Measurements from ENCODE around the gene FBLN5. TPM values are rescaled to one million over a fixed set of nuclear protein-coding genes. Genes with fewer than 3 reads are reported as not detected.

Gene FBLN5
- total RNA-seq, 1 donor from 2014 or later = 24.5 TPM

- Histone ChIP-seq H3K27me3 (ENCODE audit: control insufficient read depth in 3 of 3, insufficient read depth in 3 of 3, low read length in 3 of 3) (no peaks in the 10 kb centered on the region), H3K4me3 (ENCODE audit: low read length in 3 of 3) (no peak overlapping the region), H3K9ac (ENCODE audit: low read depth in 1 of 3, low read length in 3 of 3) (no peak overlapping the region), H3K4me1 (ENCODE audit: control insufficient read depth in 3 of 3, insufficient read depth in 3 of 3, low read length in 3 of 3) (no peaks in the 10 kb centered on the region), H3K27ac (ENCODE audit: low read depth, low read length) (no peak overlapping the region), H3K9me3 (ENCODE audit: control insufficient read depth in 3 of 3, low read length in 3 of 3) (no peaks in the 10 kb centered on the region), H3K36me3 (ENCODE audit: control insufficient read depth in 3 of 3, insufficient read depth in 3 of 3, low read length in 3 of 3) (peaks cover 22 to 46% (median 45%) of the 10 kb centered on the region in 3 donors)
These were observed 23.8 kb upstream of the FBLN5 start for GRCh38 chr14:91971188-91971778.

DNA sequence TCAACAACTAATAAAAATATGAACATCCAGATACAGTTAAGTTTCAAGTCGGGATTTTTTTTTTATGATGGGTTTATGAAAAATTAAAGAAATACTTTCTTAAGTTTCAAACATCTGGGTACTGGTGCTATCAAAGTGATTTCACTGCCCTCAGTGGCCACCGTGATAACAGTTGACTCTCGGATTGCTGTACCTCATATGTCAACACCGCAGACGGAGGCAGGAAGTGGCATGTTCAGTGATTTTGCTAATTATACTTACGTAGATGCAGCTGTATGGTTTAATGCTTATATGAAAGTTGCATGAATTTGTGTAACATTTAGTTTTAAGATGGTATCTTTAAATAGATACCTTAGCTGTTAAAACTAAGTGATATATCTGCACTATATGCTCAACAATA lies 20.8 kb upstream of the FBLN5 start:
- H3K36me3 ChIP-seq (ENCODE audit: control insufficient read depth in 3 of 3, insufficient read depth in 3 of 3, low read length in 3 of 3) = peaks cover 15 to 34% (median 33%) of the 10 kb centered on the region in 3 donors

DNA sequence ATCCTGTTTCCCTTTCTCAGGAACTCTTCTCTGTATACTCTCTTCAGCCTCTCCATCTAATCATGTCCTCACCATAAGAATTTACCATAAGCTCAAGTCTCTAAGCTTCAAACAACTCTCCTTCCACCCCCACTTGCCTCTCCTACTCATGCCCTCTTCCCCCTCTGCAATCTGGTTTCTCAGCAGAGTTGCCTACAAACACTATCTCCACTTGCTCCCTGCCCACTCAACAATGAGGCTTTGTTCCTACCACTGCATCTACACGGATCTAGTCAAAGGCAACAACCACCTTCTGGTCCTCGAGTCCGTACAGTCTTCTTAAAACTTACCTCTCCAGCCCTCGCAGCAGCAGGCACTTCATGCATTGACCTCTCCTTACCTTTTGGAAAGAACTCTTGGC lies 17.2 kb upstream of the FBLN5 start:
- Histone ChIP-seq H3K27me3 (ENCODE audit: control insufficient read depth in 3 of 3, insufficient read depth in 3 of 3, low read length in 3 of 3) (no peaks in the 10 kb centered on the region), H3K9ac (ENCODE audit: low read depth in 1 of 3, low read length in 3 of 3) (no peak overlapping the region), H3K9me3 (ENCODE audit: control insufficient read depth in 3 of 3, low read length in 3 of 3) (no peaks in the 10 kb centered on the region), H3K36me3 (ENCODE audit: control insufficient read depth in 3 of 3, insufficient read depth in 3 of 3, low read length in 3 of 3) (peaks cover 13 to 18% (median 16%) of the 10 kb centered on the region in 3 donors), H3K27ac (ENCODE audit: low read depth, low read length) (no peak overlapping the region), H3K4me1 (ENCODE audit: control insufficient read depth in 3 of 3, insufficient read depth in 3 of 3, low read length in 3 of 3) (no peaks in the 10 kb centered on the region), H3K4me3 (ENCODE audit: low read length in 3 of 3) (no peak overlapping the region)

More for the DNA sequence above, 20.8 kb upstream of the FBLN5 start:
- Histone ChIP-seq H3K9me3 (ENCODE audit: control insufficient read depth in 3 of 3, low read length in 3 of 3) (no peaks in the 10 kb centered on the region), H3K4me3 (ENCODE audit: low read length in 3 of 3) (no peak overlapping the region), H3K4me1 (ENCODE audit: control insufficient read depth in 3 of 3, insufficient read depth in 3 of 3, low read length in 3 of 3) (no peaks in the 10 kb centered on the region), H3K27ac (ENCODE audit: low read depth, low read length) (no peak overlapping the region), H3K27me3 (ENCODE audit: control insufficient read depth in 3 of 3, insufficient read depth in 3 of 3, low read length in 3 of 3) (no peaks in the 10 kb centered on the region), H3K9ac (ENCODE audit: low read depth in 1 of 3, low read length in 3 of 3) (no peak overlapping the region)

DNA sequence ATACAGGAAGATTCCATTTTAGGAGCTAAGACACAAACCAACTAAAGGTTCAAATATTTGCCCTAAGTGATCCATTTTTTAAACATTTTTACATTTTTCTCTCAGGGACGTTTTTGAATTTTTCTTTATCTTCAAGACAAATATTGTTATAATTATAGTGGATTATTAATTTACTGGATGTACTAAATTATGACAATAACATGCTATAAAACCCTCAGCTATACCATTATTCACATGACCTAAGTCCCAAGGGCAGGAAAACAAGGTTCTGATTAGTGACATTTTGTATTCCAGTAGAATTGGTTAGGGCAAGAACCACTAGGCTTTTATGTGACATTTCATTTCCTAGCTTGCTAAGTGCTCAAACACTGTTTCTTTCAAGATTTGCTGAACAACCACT lies 16.5 kb upstream of the FBLN5 start:
- Histone ChIP-seq H3K27ac (ENCODE audit: low read depth, low read length) (no peak overlapping the region), H3K4me3 (ENCODE audit: low read length in 3 of 3) (no peak overlapping the region), H3K9me3 (ENCODE audit: control insufficient read depth in 3 of 3, low read length in 3 of 3) (no peaks in the 10 kb centered on the region), H3K36me3 (ENCODE audit: control insufficient read depth in 3 of 3, insufficient read depth in 3 of 3, low read length in 3 of 3) (peaks cover 6 to 11% (median 9%) of the 10 kb centered on the region in 3 donors), H3K27me3 (ENCODE audit: control insufficient read depth in 3 of 3, insufficient read depth in 3 of 3, low read length in 3 of 3) (no peaks in the 10 kb centered on the region), H3K9ac (ENCODE audit: low read depth in 1 of 3, low read length in 3 of 3) (no peak overlapping the region), H3K4me1 (ENCODE audit: control insufficient read depth in 3 of 3, insufficient read depth in 3 of 3, low read length in 3 of 3) (no peaks in the 10 kb centered on the region)

DNA sequence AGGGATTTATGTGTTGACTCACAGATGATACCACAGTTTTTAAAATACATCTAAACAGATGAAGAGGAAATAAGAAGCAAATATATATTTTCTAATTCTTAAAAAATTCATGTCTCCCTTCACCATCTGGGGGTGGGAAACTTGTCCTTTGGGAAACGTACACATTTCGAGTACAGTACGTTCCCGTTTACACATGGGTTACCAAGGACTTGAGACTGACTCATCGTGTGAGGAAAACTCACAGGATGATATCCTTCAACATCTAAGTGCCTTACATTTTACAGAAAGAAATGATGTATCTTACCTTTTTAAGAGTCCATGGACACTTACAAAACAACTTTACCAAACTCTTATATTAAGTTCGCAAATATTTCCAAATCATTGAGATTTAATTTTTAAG lies 16.0 kb upstream of the FBLN5 start:
- H3K36me3 ChIP-seq (ENCODE audit: control insufficient read depth in 3 of 3, insufficient read depth in 3 of 3, low read length in 3 of 3) = peaks cover 2 to 6% (median 3%) of the 10 kb centered on the region in 3 donors
- no peaks in the 10 kb centered on the region for H3K9me3 ChIP-seq (ENCODE audit: control insufficient read depth in 3 of 3, low read length in 3 of 3)
- H3K9ac ChIP-seq (ENCODE audit: low read depth in 1 of 3, low read length in 3 of 3) = no peak overlapping the region
- no peak overlapping the region for H3K4me3 ChIP-seq (ENCODE audit: low read length in 3 of 3)
- no peak overlapping the region for H3K27ac ChIP-seq (ENCODE audit: low read depth, low read length)
- no peaks in the 10 kb centered on the region for H3K27me3 ChIP-seq (ENCODE audit: control insufficient read depth in 3 of 3, insufficient read depth in 3 of 3, low read length in 3 of 3)
- no peaks in the 10 kb centered on the region for H3K4me1 ChIP-seq (ENCODE audit: control insufficient read depth in 3 of 3, insufficient read depth in 3 of 3, low read length in 3 of 3)

DNA sequence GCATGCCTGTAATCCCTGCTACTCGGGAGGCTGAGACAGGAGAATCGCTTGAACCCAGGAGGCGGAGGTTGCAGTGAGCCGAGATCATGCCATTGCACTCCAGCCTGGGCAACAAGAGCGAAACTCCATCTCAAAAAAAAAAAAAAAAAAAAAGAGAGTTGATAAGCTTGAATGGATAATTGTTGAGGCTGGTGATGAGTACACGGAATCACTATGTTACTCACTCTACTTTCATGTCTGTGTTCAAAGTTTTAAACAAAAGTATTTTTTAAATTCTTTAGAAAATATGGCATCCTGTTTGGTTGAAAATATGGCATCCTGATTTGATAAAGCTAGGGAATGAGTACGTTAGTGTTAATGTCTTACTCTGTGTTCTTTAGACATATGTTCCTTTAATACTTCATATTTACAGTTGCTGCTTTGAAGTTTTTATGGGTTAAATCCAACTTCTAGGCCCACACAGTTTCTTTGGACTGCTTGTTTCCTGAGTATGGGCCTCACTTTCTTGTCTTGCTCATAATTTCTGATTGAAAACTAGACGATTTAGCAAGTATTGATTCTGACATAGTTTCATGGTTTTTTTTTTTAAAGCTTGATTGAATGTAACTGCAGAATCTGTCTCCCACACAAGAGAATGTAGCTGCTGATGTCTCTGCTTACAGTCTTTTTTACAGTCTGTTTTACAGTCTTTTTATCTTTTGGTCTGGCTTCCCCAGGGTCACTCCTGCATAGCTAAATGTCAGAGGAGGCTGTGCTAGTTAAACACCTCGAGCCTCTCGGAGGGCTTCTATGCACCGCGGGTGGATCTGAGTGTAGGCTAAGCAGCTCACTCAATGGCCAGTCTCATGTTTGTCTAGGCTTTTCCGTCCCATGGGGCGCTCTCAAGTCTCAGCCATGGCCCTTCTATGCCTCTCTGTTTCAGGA lies 14.1 kb upstream of the FBLN5 start:
- no peaks in the 10 kb centered on the region for H3K27me3 ChIP-seq (ENCODE audit: control insufficient read depth in 3 of 3, insufficient read depth in 3 of 3, low read length in 3 of 3)
- H3K27ac ChIP-seq (ENCODE audit: low read depth, low read length) = no peak overlapping the region
- H3K9ac ChIP-seq (ENCODE audit: low read depth in 1 of 3, low read length in 3 of 3) = no peak overlapping the region
- H3K36me3 ChIP-seq (ENCODE audit: control insufficient read depth in 3 of 3, insufficient read depth in 3 of 3, low read length in 3 of 3) = no peaks in the 10 kb centered on the region
- H3K4me3 ChIP-seq (ENCODE audit: low read length in 3 of 3) = no peak overlapping the region
- no peaks in the 10 kb centered on the region for H3K4me1 ChIP-seq (ENCODE audit: control insufficient read depth in 3 of 3, insufficient read depth in 3 of 3, low read length in 3 of 3)
- no peaks in the 10 kb centered on the region for H3K9me3 ChIP-seq (ENCODE audit: control insufficient read depth in 3 of 3, low read length in 3 of 3)

DNA sequence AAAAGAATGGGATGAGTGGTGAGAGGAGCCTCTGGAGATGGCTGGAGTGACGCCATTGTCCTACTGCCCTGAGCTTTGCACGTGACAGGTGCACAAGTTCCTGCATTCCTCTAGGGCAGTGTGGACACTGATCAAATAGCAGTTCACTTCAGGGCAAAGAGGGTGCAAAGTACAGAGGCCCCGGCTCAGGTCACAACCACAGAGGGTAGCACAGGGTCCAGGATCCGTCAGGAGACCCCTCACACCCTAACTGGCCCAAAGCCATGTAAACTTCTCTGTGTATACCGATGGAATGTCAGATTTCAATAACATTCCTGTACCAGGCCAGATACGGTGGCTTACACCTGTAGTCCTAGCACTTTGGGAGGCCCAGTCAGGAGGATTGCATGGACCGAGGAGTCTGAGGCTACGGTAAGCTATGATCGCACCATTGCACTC lies 10.4 kb upstream of the FBLN5 start:
- H3K27me3 ChIP-seq (ENCODE audit: control insufficient read depth in 3 of 3, insufficient read depth in 3 of 3, low read length in 3 of 3) = peaks cover 0 to 4% (median 0%) of the 10 kb centered on the region in 3 donors
- no peaks in the 10 kb centered on the region for H3K9me3 ChIP-seq (ENCODE audit: control insufficient read depth in 3 of 3, low read length in 3 of 3)
- no peak overlapping the region for H3K4me3 ChIP-seq (ENCODE audit: low read length in 3 of 3)
- H3K27ac ChIP-seq (ENCODE audit: low read depth, low read length) = no peak overlapping the region
- H3K9ac ChIP-seq (ENCODE audit: low read depth in 1 of 3, low read length in 3 of 3) = no peak overlapping the region
- no peaks in the 10 kb centered on the region for H3K4me1 ChIP-seq (ENCODE audit: control insufficient read depth in 3 of 3, insufficient read depth in 3 of 3, low read length in 3 of 3)
- no peaks in the 10 kb centered on the region for H3K36me3 ChIP-seq (ENCODE audit: control insufficient read depth in 3 of 3, insufficient read depth in 3 of 3, low read length in 3 of 3)

DNA sequence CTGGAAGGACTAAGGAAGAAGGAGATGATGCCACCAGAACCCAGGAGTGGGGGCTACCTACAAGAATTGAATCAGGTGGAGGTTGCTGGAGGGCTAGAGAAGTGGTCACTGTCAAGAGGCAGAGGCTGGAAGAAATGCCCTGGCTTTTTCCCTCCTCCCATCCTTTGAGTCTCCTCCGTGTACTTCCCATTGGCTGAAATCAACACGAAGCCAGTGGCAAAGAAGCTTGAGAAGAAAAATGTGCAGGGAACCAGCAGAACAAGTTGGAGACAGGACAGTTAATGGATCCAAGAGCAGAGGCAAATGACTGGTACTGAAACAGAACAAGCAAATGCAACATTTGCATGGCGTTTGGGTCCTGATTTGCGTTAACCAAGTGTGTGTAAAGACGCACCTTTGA lies 9.1 kb upstream of the FBLN5 start:
- Histone ChIP-seq H3K9me3 (ENCODE audit: control insufficient read depth in 3 of 3, low read length in 3 of 3) (no peaks in the 10 kb centered on the region), H3K9ac (ENCODE audit: low read depth in 1 of 3, low read length in 3 of 3) (no peak overlapping the region), H3K27me3 (ENCODE audit: control insufficient read depth in 3 of 3, insufficient read depth in 3 of 3, low read length in 3 of 3) (peaks cover 0 to 4% (median 0%) of the 10 kb centered on the region in 3 donors), H3K36me3 (ENCODE audit: control insufficient read depth in 3 of 3, insufficient read depth in 3 of 3, low read length in 3 of 3) (no peaks in the 10 kb centered on the region), H3K4me1 (ENCODE audit: control insufficient read depth in 3 of 3, insufficient read depth in 3 of 3, low read length in 3 of 3) (no peaks in the 10 kb centered on the region), H3K4me3 (ENCODE audit: low read length in 3 of 3) (no peak overlapping the region), H3K27ac (ENCODE audit: low read depth, low read length) (no peak overlapping the region)

GRCh38 chr14:91955168-91955567 lies 7.7 kb upstream of the FBLN5 start:
- no peaks in the 10 kb centered on the region for H3K4me1 ChIP-seq (ENCODE audit: control insufficient read depth in 3 of 3, insufficient read depth in 3 of 3, low read length in 3 of 3)
- H3K4me3 ChIP-seq (ENCODE audit: low read length in 3 of 3) = no peak overlapping the region
- no peaks in the 10 kb centered on the region for H3K9me3 ChIP-seq (ENCODE audit: control insufficient read depth in 3 of 3, low read length in 3 of 3)
- H3K27ac ChIP-seq (ENCODE audit: low read depth, low read length) = no peak overlapping the region
- H3K9ac ChIP-seq (ENCODE audit: low read depth in 1 of 3, low read length in 3 of 3) = no peak overlapping the region
- no peaks in the 10 kb centered on the region for H3K36me3 ChIP-seq (ENCODE audit: control insufficient read depth in 3 of 3, insufficient read depth in 3 of 3, low read length in 3 of 3)
- peaks cover 0 to 4% (median 0%) of the 10 kb centered on the region in 3 donors for H3K27me3 ChIP-seq (ENCODE audit: control insufficient read depth in 3 of 3, insufficient read depth in 3 of 3, low read length in 3 of 3)
